Prostate gland (tissue), 2 donors: ENCODE measurements around the gene TMEM117. TPM values are rescaled to one million over a fixed set of nuclear protein-coding genes. Genes with fewer than 3 reads are reported as not detected.

Experiments used
- DNase-seq: peaks from one replicate; pipeline ENCODE4 v3.0.0-alpha.2; 2019; ENCODE audit warnings: low spot score
- H3K27ac ChIP-seq, 2 donors: fragments of 200-600 bp; sonication (generic); 2 replicates each; pipeline ENCODE4 v1.5.1; 2017 to 2019
- H3K27me3 ChIP-seq: fragments of 200-600 bp; sonication (generic); replicated peaks from 2 replicates; pipeline ENCODE4 v1.5.1; 2019; ENCODE audit not compliant: insufficient read depth
- H3K36me3 ChIP-seq, 2 donors: fragments of 200-600 bp; sonication (generic); 1 replicate in 1 of 2; 2 replicates in 1 of 2; pipeline versions ENCODE4 v1.5.1 to v1.8.1; 2017 to 2019
- H3K4me1 ChIP-seq: fragments of 200-600 bp; sonication (generic); replicated peaks from 2 replicates; pipeline ENCODE4 v1.5.1; 2019
- H3K4me3 ChIP-seq, 2 donors: fragments of 200-600 bp; sonication (generic); 2 replicates each; pipeline ENCODE4 v1.5.1; 2017 to 2019
- H3K9me3 ChIP-seq: fragments of 200-600 bp; sonication (generic); 2 replicates; pipeline ENCODE4 v1.5.1; 2017
- CTCF ChIP-seq, 4 experiments: fragments of 200-600 bp in 2 of 4; fragments of 450-650 bp in 2 of 4; sonication (generic) in 2 of 4; IDR thresholded peaks; 1 replicate in 3 of 4; 2 replicates in 1 of 4; pipeline ENCODE4 v1.5.1; 2016 to 2019; ENCODE audit warnings: antibody characterized with exemption in 4 of 4, mild to moderate bottlenecking in 2 of 4, moderate library complexity in 2 of 4
- POLR2A ChIP-seq: fragments of 450-650 bp; IDR thresholded peaks from one replicate; pipeline ENCODE4 v1.6.1; 2016; ENCODE audit warnings: antibody characterized with exemption, mild to moderate bottlenecking
- POLR2AphosphoS5 ChIP-seq: sonication (generic); formaldehyde crosslinking; IDR thresholded peaks from one replicate; pipeline ENCODE4 v1.6.1; 2017; ENCODE audit warnings: antibody characterized with exemption
- WGBS: methylation state at CpG from one replicate; pipeline ENCODE4 v1.1.5; 2018; 5-methylcytosine and 5-hydroxymethylcytosine counted together
- intact Hi-C: fragments of 100-400 bp; cut with DNase I; formaldehyde crosslinking; loops from one replicate; pipeline ENCODE4 v1.14.2; 2022
- total RNA-seq, 2 donors: library from RNA; depleted of rRNA; stranded (reverse); fragments of >200 nt; gene quantifications; one replicate each; pipeline ENCODE4 v1.1.0, GENCODE V29; 2016

The TMEM117 gene
- total RNA-seq, 2 donors from 2014 or later, result 15.5 to 26.5 TPM

GRCh38 chr12:44053549-44054127, 217.8 kb downstream of the TMEM117 start:
- no peak for TF ChIP-seq POLR2A
- TF ChIP-seq POLR2AphosphoS5, result no peak
- TF ChIP-seq CTCF (IDR thresholded peaks at IDR 0.05), result no peak
- intact Hi-C loops, result no loop called here
- WGBS, result 57% methylated on average over 3 of the region's 3 CpGs
- Histone ChIP-seq H3K27ac (no peak overlapping the region), H3K27me3 (no peaks in the 10 kb centered on the region), H3K4me3 (no peak overlapping the region), H3K36me3 (no peaks in the 10 kb centered on the region), H3K4me1 (no peaks in the 10 kb centered on the region), H3K9me3 (no peaks in the 10 kb centered on the region)
- no peak for DNase-seq

DNA sequence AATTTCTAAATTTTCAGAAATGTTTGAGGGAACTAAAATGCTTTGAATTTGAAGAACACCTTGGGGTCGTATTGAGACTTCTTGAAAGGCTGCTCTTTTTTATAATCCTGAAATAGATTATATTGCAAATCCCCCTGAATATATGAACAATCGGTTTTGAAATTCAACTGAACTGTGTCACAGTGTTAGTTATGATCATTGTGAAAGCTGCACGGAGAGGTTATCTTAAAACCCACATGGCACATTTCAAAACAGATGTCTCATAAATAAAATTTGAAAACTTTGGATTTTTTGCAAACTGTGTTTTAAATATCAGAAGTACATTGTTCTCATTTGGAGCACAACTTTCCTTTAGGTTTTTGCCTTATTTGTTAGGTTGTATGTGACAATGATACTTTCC, 218.4 kb downstream of the TMEM117 start:
- WGBS, result 73% methylated on average over 3 of the region's 3 CpGs
- intact Hi-C loops, result no loop called here
- no peaks in the 10 kb centered on the region for H3K9me3 ChIP-seq
- DNase-seq, result no peak
- H3K27ac ChIP-seq, result no peak overlapping the region
- TF ChIP-seq POLR2A (no peak), CTCF (IDR thresholded peaks at IDR 0.05) (no peak), POLR2AphosphoS5 (no peak)
- no peaks in the 10 kb centered on the region for H3K4me1 ChIP-seq
- no peaks in the 10 kb centered on the region for H3K36me3 ChIP-seq
- H3K4me3 ChIP-seq, result no peak overlapping the region
- no peaks in the 10 kb centered on the region for H3K27me3 ChIP-seq

DNA sequence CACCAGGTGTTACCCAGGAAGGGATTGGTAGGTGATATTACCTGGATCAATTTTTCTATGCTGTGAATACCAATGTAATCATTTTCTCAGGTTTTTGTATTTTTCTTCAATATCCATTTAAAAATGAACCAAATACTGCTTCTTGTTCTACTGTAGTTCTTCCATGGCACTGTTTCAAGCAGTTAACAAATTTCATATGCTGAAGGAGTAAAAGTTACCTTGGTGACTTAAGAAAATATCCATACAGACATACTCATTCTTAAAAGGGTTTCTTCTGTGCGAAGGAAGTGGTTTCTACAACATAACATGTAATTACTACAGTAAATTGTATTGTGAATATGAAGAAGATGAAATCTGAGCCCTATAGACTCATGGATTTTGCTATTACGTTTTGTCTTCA, 222.5 kb downstream of the TMEM117 start:
- H3K4me3 ChIP-seq, result no peak overlapping the region
- WGBS, result 73% methylated on average over 2 of the region's 2 CpGs
- no peaks in the 10 kb centered on the region for H3K36me3 ChIP-seq
- no peak for DNase-seq
- H3K27me3 ChIP-seq, result no peaks in the 10 kb centered on the region
- intact Hi-C loops, result no loop called here
- H3K27ac ChIP-seq, result no peak overlapping the region
- no peaks in the 10 kb centered on the region for H3K4me1 ChIP-seq
- TF ChIP-seq CTCF (IDR thresholded peaks at IDR 0.05), result no peak
- no peak for TF ChIP-seq POLR2A
- TF ChIP-seq POLR2AphosphoS5, result no peak
- H3K9me3 ChIP-seq, result no peaks in the 10 kb centered on the region

DNA sequence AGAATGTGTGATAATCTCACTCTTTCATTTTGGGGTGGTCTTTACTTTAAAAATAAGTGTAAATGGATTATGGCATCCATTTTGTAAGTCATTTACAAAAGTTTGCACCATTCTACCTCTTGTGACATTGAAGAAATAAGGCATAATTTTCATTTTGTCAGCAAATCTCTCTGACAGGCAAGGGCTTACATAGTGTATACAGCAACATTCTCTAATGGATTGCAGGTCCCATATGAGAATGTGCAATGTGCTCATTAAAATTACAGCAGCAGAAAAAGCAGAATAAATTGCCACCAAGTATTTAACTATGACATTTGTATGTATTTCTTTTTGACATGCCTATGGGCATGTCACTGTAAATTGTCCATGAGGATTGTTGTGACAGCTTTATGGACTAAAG, 223.6 kb downstream of the TMEM117 start:
- Histone ChIP-seq H3K4me1 (no peaks in the 10 kb centered on the region), H3K36me3 (no peaks in the 10 kb centered on the region), H3K27ac (no peak overlapping the region), H3K27me3 (no peaks in the 10 kb centered on the region), H3K9me3 (no peaks in the 10 kb centered on the region), H3K4me3 (no peak overlapping the region)
- TF ChIP-seq CTCF (IDR thresholded peaks at IDR 0.05), result no peak
- no peak for TF ChIP-seq POLR2A
- TF ChIP-seq POLR2AphosphoS5, result no peak
- intact Hi-C loops, result no loop called here
- no peak for DNase-seq

DNA sequence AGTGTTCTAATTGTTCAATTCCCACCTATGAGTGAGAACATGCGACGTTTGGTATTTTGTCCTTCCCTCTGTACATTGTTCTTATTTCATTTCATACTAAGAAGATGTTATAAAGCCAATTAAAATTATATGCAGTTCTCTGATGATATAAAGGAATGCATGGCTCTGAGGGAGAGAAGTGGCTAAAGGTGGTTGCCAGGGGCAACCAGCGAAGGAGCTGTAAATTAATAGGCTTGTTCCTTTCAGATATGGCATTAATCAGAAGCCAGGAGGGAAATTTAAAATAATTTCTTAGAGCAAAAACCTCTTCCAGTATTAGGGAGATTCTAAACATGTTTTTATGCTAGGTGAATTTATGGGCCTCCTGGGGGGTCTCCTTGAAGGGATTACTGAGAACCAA, 227.8 kb downstream of the TMEM117 start:
- no peaks in the 10 kb centered on the region for H3K4me1 ChIP-seq
- DNase-seq, result no peak
- intact Hi-C loops, result no loop called here
- no peaks in the 10 kb centered on the region for H3K27me3 ChIP-seq
- TF ChIP-seq CTCF (IDR thresholded peaks at IDR 0.05) (no peak), POLR2A (no peak), POLR2AphosphoS5 (no peak)
- no peaks in the 10 kb centered on the region for H3K9me3 ChIP-seq
- no peak overlapping the region for H3K4me3 ChIP-seq
- no peaks in the 10 kb centered on the region for H3K36me3 ChIP-seq
- WGBS, result 92% methylated on average over 3 of the region's 3 CpGs
- H3K27ac ChIP-seq, result no peak overlapping the region
